Neural cell (in vitro differentiated cells): Measurements from ENCODE around the gene RGS6. TPM values are rescaled to one million over a fixed set of nuclear protein-coding genes. Genes with fewer than 3 reads are reported as not detected.

Experiments
- H2AFZ ChIP-seq: fragments of 200-600, 300-800 bp; sonication (generic), shearing (Covaris generic); 2 replicates; pipeline ENCODE4 v1.6.0; 2014; ENCODE audit warnings: low read depth, mild to moderate bottlenecking, antibody characterized with exemption, low read length, moderate library complexity
- H3F3A ChIP-seq: fragments of 200-600 bp; shearing (Covaris generic); 2 replicates; pipeline ENCODE4 v1.6.1; 2016; ENCODE audit warnings: mild to moderate bottlenecking, moderate library complexity, mixed read lengths, antibody characterized with exemption, low read length; ENCODE audit not compliant: insufficient read depth, poor library complexity, severe bottlenecking
- H3K27ac ChIP-seq: fragments of 200-600, 300-800 bp; sonication (generic), shearing (Covaris generic); 2 replicates; pipeline ENCODE4 v1.5.1; 2014; ENCODE audit warnings: mild to moderate bottlenecking, low read length, moderate library complexity
- H3K27me3 ChIP-seq: fragments of 300-800, 200-600 bp; sonication (generic), shearing (Covaris generic); 2 replicates; pipeline ENCODE4 v1.6.0; 2014; ENCODE audit warnings: mild to moderate bottlenecking, low read depth, low read length, moderate library complexity; ENCODE audit not compliant: insufficient read depth
- H3K36me3 ChIP-seq: fragments of 300-800, 200-600 bp; sonication (generic), shearing (Covaris generic); 2 replicates; pipeline ENCODE4 v1.5.1; 2014; ENCODE audit warnings: mild to moderate bottlenecking, antibody characterized with exemption, low read length, moderate library complexity; ENCODE audit not compliant: insufficient read depth
- H3K4me2 ChIP-seq: fragments of 300-800, 200-600 bp; sonication (generic), shearing (Covaris generic); 2 replicates; pipeline ENCODE4 v1.6.0; 2014; ENCODE audit warnings: mild to moderate bottlenecking, low read length
- H3K4me3 ChIP-seq: fragments of 300-800, 200-600 bp; sonication (generic), shearing (Covaris generic); 2 replicates; pipeline ENCODE4 v1.5.1; 2014; ENCODE audit warnings: mild to moderate bottlenecking, low read length, moderate library complexity
- H3K79me2 ChIP-seq: fragments of 200-600 bp; shearing (Covaris generic); replicated peaks from 2 replicates; pipeline ENCODE4 v1.6.0; 2014; ENCODE audit warnings: mild to moderate bottlenecking, low read length, moderate library complexity; ENCODE audit not compliant: insufficient read depth
- H3K9ac ChIP-seq: fragments of 300-800, 200-600 bp; sonication (generic), shearing (Covaris generic); 2 replicates; pipeline ENCODE4 v1.6.1; 2016; ENCODE audit warnings: mild to moderate bottlenecking, low read length, mixed read lengths
- H3K9me2 ChIP-seq: fragments of 200-600 bp; shearing (Covaris generic); 2 replicates; pipeline ENCODE4 v1.6.1; 2016; ENCODE audit warnings: mild to moderate bottlenecking, low read length, mixed read lengths; ENCODE audit not compliant: insufficient read depth
- H3K9me3 ChIP-seq: fragments of 200-600, 300-800 bp; sonication (generic), shearing (Covaris generic); 2 replicates; pipeline ENCODE4 v1.6.1; 2016; ENCODE audit warnings: mild to moderate bottlenecking, mixed run types, low read length, moderate library complexity, mixed read lengths
- H4K20me1 ChIP-seq: fragments of 200-600 bp; shearing (Covaris generic); 2 replicates; pipeline ENCODE4 v1.6.1; 2016; ENCODE audit warnings: mild to moderate bottlenecking, mixed run types; ENCODE audit not compliant: insufficient read depth
- CTCF ChIP-seq: fragments of 450-650 bp; IDR thresholded peaks from 2 replicates; pipeline ENCODE4 v1.5.1; 2014; ENCODE audit warnings: antibody characterized with exemption, mild to moderate bottlenecking, moderate library complexity; ENCODE audit not compliant: poor library complexity, severe bottlenecking
- EP300 ChIP-seq: fragments of 450-650 bp; conservative IDR thresholded peaks from 2 replicates; pipeline ENCODE4 v1.6.1; 2014; ENCODE audit warnings: antibody characterized with exemption, mild to moderate bottlenecking, moderate library complexity; ENCODE audit not compliant: poor library complexity, severe bottlenecking
- EZH2 ChIP-seq: fragments of 200-600, 300-800 bp; shearing (Covaris generic), sonication (generic); IDR thresholded peaks from 2 replicates; pipeline ENCODE4 v1.6.1; 2014; ENCODE audit warnings: antibody characterized with exemption, low read length, borderline replicate concordance, mild to moderate bottlenecking; ENCODE audit not compliant: insufficient read depth, poor library complexity, severe bottlenecking
- MXI1 ChIP-seq: fragments of 450-650 bp; conservative IDR thresholded peaks from 2 replicates; pipeline ENCODE4 v1.6.1; 2014; ENCODE audit warnings: antibody characterized with exemption, mild to moderate bottlenecking; ENCODE audit not compliant: poor library complexity, severe bottlenecking
- POLR2AphosphoS5 ChIP-seq: IDR thresholded peaks from 2 replicates; pipeline ENCODE4 v1.6.1; 2012
- RAD21 ChIP-seq: fragments of 450-650 bp; conservative IDR thresholded peaks from 2 replicates; pipeline ENCODE4 v1.6.1; 2014; ENCODE audit warnings: antibody characterized with exemption, mild to moderate bottlenecking, moderate library complexity
- SMC3 ChIP-seq: fragments of 450-650 bp; conservative IDR thresholded peaks from 2 replicates; pipeline ENCODE4 v1.6.1; 2014; ENCODE audit warnings: antibody characterized with exemption, mild to moderate bottlenecking, moderate library complexity; ENCODE audit not compliant: poor library complexity
- TAF1 ChIP-seq: IDR thresholded peaks from 2 replicates; pipeline ENCODE4 v1.6.1; 2012; ENCODE audit warnings: low read depth
- polyA plus RNA-seq: library from polyadenylated mRNA; depleted of rRNA; stranded (reverse); fragments of >200 nt; gene quantifications from 2 replicates; pipeline ENCODE4 v1.2.3, GENCODE V29; 2014
- TF ChIP-seq, protein P1 (sequence below): IDR thresholded peaks from 2 replicates; pipeline ENCODE4 v1.6.1; 2012; ENCODE audit warnings: borderline replicate concordance

RGS6 gene
- polyA plus RNA-seq, 1 donor from 2014 or later = 7.3 TPM

- H3K9ac ChIP-seq = no peak overlapping the region
These were observed 404.2 kb downstream of the RGS6 start for GRCh38 chr14:72336311-72336980.

GRCh38 chr14:72341237-72341636, 409.0 kb downstream of the RGS6 start:
- no peaks in the 10 kb centered on the region for H3K27me3 ChIP-seq
- no peaks in the 10 kb centered on the region for H4K20me1 ChIP-seq
- H3K4me2 ChIP-seq = no peak overlapping the region
- H3K27ac ChIP-seq = no peak overlapping the region
- H3K9ac ChIP-seq = no peak overlapping the region
- H3K79me2 ChIP-seq = no peaks in the 10 kb centered on the region
- H3F3A ChIP-seq = no peaks in the 10 kb centered on the region
- no peak overlapping the region for H3K4me3 ChIP-seq
- TF ChIP-seq SMC3 = no peak
- TF ChIP-seq CTCF = no peak
- no peaks in the 10 kb centered on the region for H3K9me3 ChIP-seq
- no peaks in the 10 kb centered on the region for H3K9me2 ChIP-seq
- H2AFZ ChIP-seq = no peak overlapping the region
- no peaks in the 10 kb centered on the region for H3K36me3 ChIP-seq

More at GRCh38 chr14:72336311-72336980, 404.2 kb downstream of the RGS6 start:
- Histone ChIP-seq H3K79me2 (no peaks in the 10 kb centered on the region), H3F3A (no peaks in the 10 kb centered on the region), H3K36me3 (no peaks in the 10 kb centered on the region), H3K4me3 (no peak overlapping the region), H3K27ac (no peak overlapping the region), H3K27me3 (no peaks in the 10 kb centered on the region), H3K4me2 (no peak overlapping the region), H4K20me1 (no peaks in the 10 kb centered on the region), H3K9me2 (no peaks in the 10 kb centered on the region), H2AFZ (no peak overlapping the region), H3K9me3 (no peaks in the 10 kb centered on the region)
- TF ChIP-seq POLR2AphosphoS5 (no peak), SMC3 (no peak), TAF1 (no peak), RAD21 (no peak), MXI1 (no peak)

DNA sequence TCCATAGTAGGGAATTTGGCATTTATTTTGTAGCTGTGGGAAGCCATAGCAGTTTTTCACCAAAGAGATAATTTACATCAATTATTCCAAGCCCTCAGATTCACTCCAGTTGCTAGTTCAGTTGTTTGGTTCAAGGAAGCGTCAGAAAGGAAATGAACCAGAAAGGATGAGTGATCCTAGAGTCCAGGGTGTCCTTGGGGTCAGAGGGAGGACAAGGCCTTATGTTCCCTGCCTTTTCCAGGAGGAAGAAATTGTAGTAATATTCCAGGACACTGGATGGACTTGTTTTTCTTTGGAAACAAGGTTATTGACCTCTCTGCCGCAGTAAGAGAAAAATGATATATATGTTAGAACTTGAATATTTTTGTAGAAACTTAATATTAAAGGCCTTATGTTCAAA, 409.5 kb downstream of the RGS6 start:
- Histone ChIP-seq H3K9me3 (no peaks in the 10 kb centered on the region), H3K36me3 (no peaks in the 10 kb centered on the region)

More for the DNA sequence above, 409.5 kb downstream of the RGS6 start:
- H2AFZ ChIP-seq = no peak overlapping the region
- TF ChIP-seq TAF1 = no peak
- no peak for TF ChIP-seq RAD21
- TF ChIP-seq, protein P1, sequence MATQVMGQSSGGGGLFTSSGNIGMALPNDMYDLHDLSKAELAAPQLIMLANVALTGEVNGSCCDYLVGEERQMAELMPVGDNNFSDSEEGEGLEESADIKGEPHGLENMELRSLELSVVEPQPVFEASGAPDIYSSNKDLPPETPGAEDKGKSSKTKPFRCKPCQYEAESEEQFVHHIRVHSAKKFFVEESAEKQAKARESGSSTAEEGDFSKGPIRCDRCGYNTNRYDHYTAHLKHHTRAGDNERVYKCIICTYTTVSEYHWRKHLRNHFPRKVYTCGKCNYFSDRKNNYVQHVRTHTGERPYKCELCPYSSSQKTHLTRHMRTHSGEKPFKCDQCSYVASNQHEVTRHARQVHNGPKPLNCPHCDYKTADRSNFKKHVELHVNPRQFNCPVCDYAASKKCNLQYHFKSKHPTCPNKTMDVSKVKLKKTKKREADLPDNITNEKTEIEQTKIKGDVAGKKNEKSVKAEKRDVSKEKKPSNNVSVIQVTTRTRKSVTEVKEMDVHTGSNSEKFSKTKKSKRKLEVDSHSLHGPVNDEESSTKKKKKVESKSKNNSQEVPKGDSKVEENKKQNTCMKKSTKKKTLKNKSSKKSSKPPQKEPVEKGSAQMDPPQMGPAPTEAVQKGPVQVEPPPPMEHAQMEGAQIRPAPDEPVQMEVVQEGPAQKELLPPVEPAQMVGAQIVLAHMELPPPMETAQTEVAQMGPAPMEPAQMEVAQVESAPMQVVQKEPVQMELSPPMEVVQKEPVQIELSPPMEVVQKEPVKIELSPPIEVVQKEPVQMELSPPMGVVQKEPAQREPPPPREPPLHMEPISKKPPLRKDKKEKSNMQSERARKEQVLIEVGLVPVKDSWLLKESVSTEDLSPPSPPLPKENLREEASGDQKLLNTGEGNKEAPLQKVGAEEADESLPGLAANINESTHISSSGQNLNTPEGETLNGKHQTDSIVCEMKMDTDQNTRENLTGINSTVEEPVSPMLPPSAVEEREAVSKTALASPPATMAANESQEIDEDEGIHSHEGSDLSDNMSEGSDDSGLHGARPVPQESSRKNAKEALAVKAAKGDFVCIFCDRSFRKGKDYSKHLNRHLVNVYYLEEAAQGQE = no peak
- TF ChIP-seq MXI1 = no peak
- TF ChIP-seq EP300 = no peak
- no peak for TF ChIP-seq POLR2AphosphoS5
- TF ChIP-seq EZH2 = no peak
- no peak for TF ChIP-seq CTCF
- no peak for TF ChIP-seq SMC3
- no peaks in the 10 kb centered on the region for H3K27me3 ChIP-seq
- no peak overlapping the region for H3K27ac ChIP-seq
- H4K20me1 ChIP-seq = no peaks in the 10 kb centered on the region
- H3K4me3 ChIP-seq = no peak overlapping the region
- no peak overlapping the region for H3K4me2 ChIP-seq
- H3F3A ChIP-seq = no peaks in the 10 kb centered on the region
- no peaks in the 10 kb centered on the region for H3K9me2 ChIP-seq
- no peaks in the 10 kb centered on the region for H3K79me2 ChIP-seq
- H3K9ac ChIP-seq = no peak overlapping the region
